D721Med (cell line): ENCODE measurements around the gene KIF26A.

Source experiments
- DNase-seq: peaks from one replicate; pipeline ENCODE4 v3.0.0; 2011; ENCODE audit warnings: low spot score; ENCODE audit not compliant: insufficient read length
- FAIRE-seq: peaks from 2 replicates; lab custom pipeline; 2011; peaks lifted over from hg19 to GRCh38; lab: Jason Lieb, UNC
- CTCF ChIP-seq: IDR thresholded peaks from 2 replicates; pipeline ENCODE4 v1.5.1; 2012; ENCODE audit warnings: mild to moderate bottlenecking, control low read depth; ENCODE audit not compliant: insufficient read depth; ENCODE audit errors: missing control alignments

KIF26A gene

GRCh38 chr14:104098272-104099095 is 39.9 kb upstream of the KIF26A start:
- TF ChIP-seq CTCF = no peak
- DNase-seq = no peak
- FAIRE-seq = no peak

GRCh38 chr14:104099096-104100041 is 39.0 kb upstream of the KIF26A start:
- FAIRE-seq (no peak), DNase-seq (no peak)
- TF ChIP-seq CTCF = no peak

- DNase-seq = no peak
- FAIRE-seq = no peak
- no peak for TF ChIP-seq CTCF
These were observed 38.0 kb upstream of the KIF26A start for GRCh38 chr14:104100171-104101085.

- no peak for FAIRE-seq
- no peak for TF ChIP-seq CTCF
These were observed 37.2 kb upstream of the KIF26A start for GRCh38 chr14:104101086-104101621.

GRCh38 chr14:104101651-104102281 is 36.6 kb upstream of the KIF26A start:
- FAIRE-seq (no peak), DNase-seq (no peak)
- no peak for TF ChIP-seq CTCF

More at GRCh38 chr14:104101086-104101621, 37.2 kb upstream of the KIF26A start:
- no peak for DNase-seq
